ENCODE measurements around the gene IRS2. TPM values are rescaled to one million over a fixed set of nuclear protein-coding genes. Genes with fewer than 3 reads are reported as not detected.
"Not testable (repeated sequence)": the region's sequence is repeated elsewhere in the genome, so short reads cannot be mapped to it uniquely, and the experiment has no call there.

The IRS2 gene, protein sequence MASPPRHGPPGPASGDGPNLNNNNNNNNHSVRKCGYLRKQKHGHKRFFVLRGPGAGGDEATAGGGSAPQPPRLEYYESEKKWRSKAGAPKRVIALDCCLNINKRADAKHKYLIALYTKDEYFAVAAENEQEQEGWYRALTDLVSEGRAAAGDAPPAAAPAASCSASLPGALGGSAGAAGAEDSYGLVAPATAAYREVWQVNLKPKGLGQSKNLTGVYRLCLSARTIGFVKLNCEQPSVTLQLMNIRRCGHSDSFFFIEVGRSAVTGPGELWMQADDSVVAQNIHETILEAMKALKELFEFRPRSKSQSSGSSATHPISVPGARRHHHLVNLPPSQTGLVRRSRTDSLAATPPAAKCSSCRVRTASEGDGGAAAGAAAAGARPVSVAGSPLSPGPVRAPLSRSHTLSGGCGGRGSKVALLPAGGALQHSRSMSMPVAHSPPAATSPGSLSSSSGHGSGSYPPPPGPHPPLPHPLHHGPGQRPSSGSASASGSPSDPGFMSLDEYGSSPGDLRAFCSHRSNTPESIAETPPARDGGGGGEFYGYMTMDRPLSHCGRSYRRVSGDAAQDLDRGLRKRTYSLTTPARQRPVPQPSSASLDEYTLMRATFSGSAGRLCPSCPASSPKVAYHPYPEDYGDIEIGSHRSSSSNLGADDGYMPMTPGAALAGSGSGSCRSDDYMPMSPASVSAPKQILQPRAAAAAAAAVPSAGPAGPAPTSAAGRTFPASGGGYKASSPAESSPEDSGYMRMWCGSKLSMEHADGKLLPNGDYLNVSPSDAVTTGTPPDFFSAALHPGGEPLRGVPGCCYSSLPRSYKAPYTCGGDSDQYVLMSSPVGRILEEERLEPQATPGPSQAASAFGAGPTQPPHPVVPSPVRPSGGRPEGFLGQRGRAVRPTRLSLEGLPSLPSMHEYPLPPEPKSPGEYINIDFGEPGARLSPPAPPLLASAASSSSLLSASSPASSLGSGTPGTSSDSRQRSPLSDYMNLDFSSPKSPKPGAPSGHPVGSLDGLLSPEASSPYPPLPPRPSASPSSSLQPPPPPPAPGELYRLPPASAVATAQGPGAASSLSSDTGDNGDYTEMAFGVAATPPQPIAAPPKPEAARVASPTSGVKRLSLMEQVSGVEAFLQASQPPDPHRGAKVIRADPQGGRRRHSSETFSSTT (N-terminal part only)
- total RNA-seq (1 to 10 TPM; 4.3 to 9.8 (median 5.4) TPM), polyA plus RNA-seq (1 to 10 TPM; 2.8 to 3.6 TPM)

- Histone ChIP-seq H3K36me3 (peaks cover 0 to 22% (median 0%) of the 10 kb centered on the region in 3 donors), H3K4me1 (peaks cover 4 to 14% (median 5%) of the 10 kb centered on the region in 3 donors), H3K27ac (peak within 1 kb of the TSS; percentile 73 to 90 (median 86)), H3K9me3 (no peaks in the 10 kb centered on the region), H3K27me3 (no peaks in the 10 kb centered on the region), H3K4me3 (peak within 1 kb of the TSS; percentile 55 to 84 (median 76))
- ATAC-seq (peak; percentile 77 to 82 (median 79)), DNase-seq (peak; percentile 87 to 95 (median 92)), FAIRE-seq (no peak)
- TF ChIP-seq, protein P1, sequence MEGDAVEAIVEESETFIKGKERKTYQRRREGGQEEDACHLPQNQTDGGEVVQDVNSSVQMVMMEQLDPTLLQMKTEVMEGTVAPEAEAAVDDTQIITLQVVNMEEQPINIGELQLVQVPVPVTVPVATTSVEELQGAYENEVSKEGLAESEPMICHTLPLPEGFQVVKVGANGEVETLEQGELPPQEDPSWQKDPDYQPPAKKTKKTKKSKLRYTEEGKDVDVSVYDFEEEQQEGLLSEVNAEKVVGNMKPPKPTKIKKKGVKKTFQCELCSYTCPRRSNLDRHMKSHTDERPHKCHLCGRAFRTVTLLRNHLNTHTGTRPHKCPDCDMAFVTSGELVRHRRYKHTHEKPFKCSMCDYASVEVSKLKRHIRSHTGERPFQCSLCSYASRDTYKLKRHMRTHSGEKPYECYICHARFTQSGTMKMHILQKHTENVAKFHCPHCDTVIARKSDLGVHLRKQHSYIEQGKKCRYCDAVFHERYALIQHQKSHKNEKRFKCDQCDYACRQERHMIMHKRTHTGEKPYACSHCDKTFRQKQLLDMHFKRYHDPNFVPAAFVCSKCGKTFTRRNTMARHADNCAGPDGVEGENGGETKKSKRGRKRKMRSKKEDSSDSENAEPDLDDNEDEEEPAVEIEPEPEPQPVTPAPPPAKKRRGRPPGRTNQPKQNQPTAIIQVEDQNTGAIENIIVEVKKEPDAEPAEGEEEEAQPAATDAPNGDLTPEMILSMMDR (IDR thresholded peaks at IDR 0.05), result no peak
- WGBS, 2 donors, result 1% methylated on average over 17 to 98 of the region's 98 CpGs
- intact Hi-C loops (cut with DNase I), result loop anchor here in 2 of 3 donors (10.0 kb wide), 3 partner anchors 632 to 832 kb away; no protein-coding TSS in a partner anchor
Measured at GRCh38 chr13:109786457-109787134, at the start of gene IRS2. Gene IRS2, minus strand, starts transcription at chr13:109786583. Its CDS starts 530 bp downstream, at chr13:109786053.

- Histone ChIP-seq H3K27ac (no peak overlapping the region), H3K36me3 (no peaks in the 10 kb centered on the region), H3K4me3 (no peak overlapping the region), H3K27me3 (no peaks in the 10 kb centered on the region), H3K4me1 (no peaks in the 10 kb centered on the region), H3K9me3 (no peaks in the 10 kb centered on the region)
- TF ChIP-seq, protein P1 (IDR thresholded peaks at IDR 0.05), result no peak
- FAIRE-seq (no peak), ATAC-seq (peak in 1 of 4 donors; percentile 13), DNase-seq (no peak)
- WGBS, 2 donors, result 73 to 77% methylated on average over 16 of the region's 16 CpGs
- intact Hi-C loops (cut with DNase I), result no loop called here
Measured at GRCh38 chr13:109834973-109835720, 48.8 kb upstream of the IRS2 start.

DNA sequence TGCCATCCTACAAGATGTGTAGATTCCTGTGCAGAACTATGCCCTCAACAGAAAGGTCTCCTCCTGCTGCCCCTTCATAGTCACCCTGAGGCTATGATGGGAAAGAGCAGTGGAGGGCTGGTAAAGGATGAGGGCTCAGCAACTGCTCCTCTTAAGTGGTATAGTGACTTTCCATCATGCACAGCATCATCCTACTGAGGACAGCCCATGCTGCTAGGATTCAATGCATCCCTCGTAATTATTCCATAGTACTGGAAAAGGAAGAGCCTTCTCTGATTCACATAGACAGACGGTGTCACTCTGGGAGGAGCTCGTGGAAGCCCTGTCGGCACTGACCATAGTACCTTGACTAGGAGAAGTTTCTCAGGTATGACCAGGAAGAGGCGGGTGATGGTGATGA, 47.6 kb upstream of the IRS2 start:
- H3K27ac ChIP-seq, result no peak overlapping the region
- H3K36me3 ChIP-seq, result no peaks in the 10 kb centered on the region
- H3K4me1 ChIP-seq, result no peaks in the 10 kb centered on the region
- H3K27me3 ChIP-seq, result no peaks in the 10 kb centered on the region
- no peaks in the 10 kb centered on the region for H3K9me3 ChIP-seq
- TF ChIP-seq, protein P1 (IDR thresholded peaks at IDR 0.05), result no peak
- WGBS, 2 donors, result 75 to 82% methylated on average over 5 of the region's 5 CpGs
- FAIRE-seq, result no peak
- no peak for ATAC-seq
- intact Hi-C loops (cut with DNase I), result no loop called here
- no peak for DNase-seq
- H3K4me3 ChIP-seq, result no peak overlapping the region

- whole genome bisulfite sequencing, 2 donors, result 70 to 80% methylated on average over 5 of the region's 5 CpGs
- no peak for ATAC-seq
- DNase-seq, result no peak
- no peaks in the 10 kb centered on the region for H3K36me3 ChIP-seq
- no peak overlapping the region for H3K27ac ChIP-seq
- intact Hi-C loops (cut with DNase I), result no loop called here
- FAIRE-seq, result no peak
- no peaks in the 10 kb centered on the region for H3K27me3 ChIP-seq
- no peaks in the 10 kb centered on the region for H3K9me3 ChIP-seq
- no peak overlapping the region for H3K4me3 ChIP-seq
- TF ChIP-seq, protein P1 (IDR thresholded peaks at IDR 0.05), result no peak
- H3K4me1 ChIP-seq, result no peaks in the 10 kb centered on the region
Measured at GRCh38 chr13:109833071-109833470, 46.7 kb upstream of the IRS2 start.

DNA sequence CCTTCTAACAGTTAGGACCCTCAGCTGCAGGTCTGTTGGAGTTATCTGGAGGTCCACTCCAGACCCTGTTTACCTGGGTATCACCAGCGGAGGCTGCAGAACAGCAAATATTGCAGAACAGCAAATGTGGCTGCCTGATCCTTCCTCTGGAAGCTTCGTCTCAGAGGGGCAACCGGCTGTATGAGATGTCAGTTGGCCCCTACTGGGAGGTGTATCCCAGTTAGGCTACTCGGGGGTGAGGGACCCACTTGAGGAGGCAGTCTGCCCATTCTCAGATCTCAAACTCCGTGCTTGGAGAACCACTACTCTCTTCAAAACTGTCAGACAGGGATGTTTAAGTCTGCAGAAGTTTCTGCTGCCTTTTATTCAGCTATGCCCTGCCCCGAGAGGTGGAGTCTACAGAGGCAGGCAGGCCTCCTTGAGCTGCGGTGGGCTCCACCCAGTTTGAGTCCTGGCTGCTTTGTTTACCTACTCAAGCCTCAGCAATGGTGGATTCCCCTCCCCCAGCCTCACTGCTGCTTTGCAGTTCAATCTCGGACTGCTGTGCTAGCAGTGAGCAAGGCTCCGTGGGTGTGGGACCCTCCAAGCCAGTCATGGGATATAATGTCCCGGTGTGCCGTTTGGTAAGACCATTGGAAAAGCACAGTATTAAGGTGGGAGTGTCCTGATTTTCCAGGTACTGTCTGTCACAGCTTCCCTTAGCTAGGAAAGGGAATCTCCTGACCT, 42.4 kb upstream of the IRS2 start:
- H3K4me1 ChIP-seq; H3K36me3 ChIP-seq; H3K27me3 ChIP-seq; H3K9me3 ChIP-seq; H3K27ac ChIP-seq; FAIRE-seq; ATAC-seq; H3K4me3 ChIP-seq; DNase-seq; intact Hi-C loops (cut with DNase I): not testable (repeated sequence)
- WGBS, 2 donors, result 83 to 92% methylated on average over 11 of the region's 11 CpGs

GRCh38 chr13:109823201-109823600, 36.8 kb upstream of the IRS2 start:
- H3K9me3 ChIP-seq; DNase-seq; H3K4me1 ChIP-seq; FAIRE-seq; H3K4me3 ChIP-seq; ATAC-seq; H3K36me3 ChIP-seq; H3K27ac ChIP-seq; H3K27me3 ChIP-seq; intact Hi-C loops (cut with DNase I): not testable (repeated sequence)
- WGBS, 2 donors, result 77 to 79% methylated on average over 6 of the region's 6 CpGs

All from pancreas (tissue), 10 donors.